Measurements from ENCODE around the gene SAMM50. TPM values are rescaled to one million over a fixed set of nuclear protein-coding genes. Genes with fewer than 3 reads are reported as not detected.

Gene SAMM50
- total RNA-seq, 1 experiment from 2014 or later: 55.3 TPM

GRCh38 chr22:44024288-44024921 lies 69.2 kb downstream of the SAMM50 start, which contains the start of gene PARVB:
Gene PARVB (plus strand): TSS chr22:44024302. CDS start chr22:44024340, 38 bp downstream.
- H3K4me1 Mint-ChIP-seq (ENCODE audit: low read depth, unreplicated experiment): peaks cover 17% of the 10 kb centered on the region
- no TSS peak for BruUV-seq (replicated peaks)
- TF ChIP-seq CTCF (IDR thresholded peaks at IDR 0.05; ENCODE audit: unreplicated experiment): no peak
- peak within 1 kb of the TSS; percentile 81 for H3K4me3 Mint-ChIP-seq (ENCODE audit: low read depth, unreplicated experiment)
- peak within 1 kb of the TSS; percentile 66 for H3K27ac Mint-ChIP-seq (ENCODE audit: unreplicated experiment)
- peak; percentile 15 for DNase-seq
- CTCF ChIA-PET: interaction anchor here (0.9 kb wide), 1 partner anchor 57 kb away, joined by 4 read pairs; no protein-coding TSS in a partner anchor
- intact Hi-C loops (cut with micrococcal nuclease; ENCODE audit: unreplicated experiment): no loop called here
- no peaks in the 10 kb centered on the region for H3K9me3 Mint-ChIP-seq (ENCODE audit: low read depth, unreplicated experiment)
- H3K27me3 Mint-ChIP-seq (ENCODE audit: unreplicated experiment): no peaks in the 10 kb centered on the region
- peaks cover 7% of the 10 kb centered on the region for H3K36me3 Mint-ChIP-seq (ENCODE audit: insufficient read depth, unreplicated experiment)

- Mint-ChIP-seq H3K9me3 (ENCODE audit: low read depth, unreplicated experiment) (no peaks in the 10 kb centered on the region), H3K4me3 (ENCODE audit: low read depth, unreplicated experiment) (peak overlapping the region; percentile 81), H3K4me1 (ENCODE audit: low read depth, unreplicated experiment) (peaks cover 17% of the 10 kb centered on the region), H3K27me3 (ENCODE audit: unreplicated experiment) (no peaks in the 10 kb centered on the region), H3K36me3 (ENCODE audit: insufficient read depth, unreplicated experiment) (peaks cover 7% of the 10 kb centered on the region), H3K27ac (ENCODE audit: unreplicated experiment) (no peak overlapping the region)
- intact Hi-C loops (cut with micrococcal nuclease; ENCODE audit: unreplicated experiment): no loop called here
- no peak for DNase-seq
- TF ChIP-seq CTCF (IDR thresholded peaks at IDR 0.05; ENCODE audit: unreplicated experiment): no peak
- CTCF ChIA-PET: no interaction called here
- TSS peak; percentile 42 for BruUV-seq (replicated peaks)
These were observed 70.2 kb downstream of the SAMM50 start for GRCh38 chr22:44025171-44026065.

GRCh38 chr22:44026066-44026629 lies 70.9 kb downstream of the SAMM50 start:
- no peak overlapping the region for H3K4me3 Mint-ChIP-seq (ENCODE audit: low read depth, unreplicated experiment)
- no peaks in the 10 kb centered on the region for H3K27me3 Mint-ChIP-seq (ENCODE audit: unreplicated experiment)
- H3K9me3 Mint-ChIP-seq (ENCODE audit: low read depth, unreplicated experiment): no peaks in the 10 kb centered on the region
- DNase-seq: no peak
- H3K36me3 Mint-ChIP-seq (ENCODE audit: insufficient read depth, unreplicated experiment): peaks cover 7% of the 10 kb centered on the region
- H3K27ac Mint-ChIP-seq (ENCODE audit: unreplicated experiment): no peak overlapping the region
- no peak for TF ChIP-seq CTCF (IDR thresholded peaks at IDR 0.05; ENCODE audit: unreplicated experiment)
- BruUV-seq (replicated peaks): no TSS peak
- CTCF ChIA-PET: interaction anchor here (0.6 kb wide), 2 partner anchors 11 to 574 kb away, joined by 3 to 5 read pairs; no protein-coding TSS in a partner anchor
- intact Hi-C loops (cut with micrococcal nuclease; ENCODE audit: unreplicated experiment): no loop called here
- H3K4me1 Mint-ChIP-seq (ENCODE audit: low read depth, unreplicated experiment): peaks cover 17% of the 10 kb centered on the region

- H3K9me3 Mint-ChIP-seq (ENCODE audit: low read depth, unreplicated experiment): no peaks in the 10 kb centered on the region
These were observed 71.6 kb downstream of the SAMM50 start for GRCh38 chr22:44026630-44027511.

More at GRCh38 chr22:44026630-44027511, 71.6 kb downstream of the SAMM50 start:
- no peaks in the 10 kb centered on the region for H3K27me3 Mint-ChIP-seq (ENCODE audit: unreplicated experiment)
- CTCF ChIA-PET: interaction anchor here (0.5 to 0.7 kb wide), 4 partner anchors 10 to 573 kb away, joined by 3 to 5 read pairs (median 3); no protein-coding TSS in a partner anchor
- no peak overlapping the region for H3K27ac Mint-ChIP-seq (ENCODE audit: unreplicated experiment)
- H3K36me3 Mint-ChIP-seq (ENCODE audit: insufficient read depth, unreplicated experiment): peaks cover 7% of the 10 kb centered on the region
- no peak for TF ChIP-seq CTCF (IDR thresholded peaks at IDR 0.05; ENCODE audit: unreplicated experiment)
- H3K4me3 Mint-ChIP-seq (ENCODE audit: low read depth, unreplicated experiment): no peak overlapping the region
- intact Hi-C loops (cut with micrococcal nuclease; ENCODE audit: unreplicated experiment): no loop called here
- DNase-seq: no peak
- H3K4me1 Mint-ChIP-seq (ENCODE audit: low read depth, unreplicated experiment): peaks cover 17% of the 10 kb centered on the region
- no TSS peak for BruUV-seq (replicated peaks)
